WTC11 (cell line): ENCODE results near the gene ALDH5A1. TPM values are rescaled to one million over a fixed set of nuclear protein-coding genes. Genes with fewer than 3 reads are reported as not detected.

Experiments used
- ATAC-seq: fragments of 200-7000 bp; cut with Tn5 transposase; 2 replicates; pipeline ENCODE4 v1.10.0; 2021; ENCODE audit warnings: mild to moderate bottlenecking, moderate library complexity
- CTCF ChIA-PET: fragments of 300-600 bp; sonication (Branson Sonifier 250); formaldehyde crosslinking; loops from one replicate; lab custom pipeline; 2021; ENCODE audit warnings: antibody characterized with exemption; lab: Charles Lee
- POLR2A ChIA-PET: fragments of 350-600 bp; sonication (Branson Sonifier 250); formaldehyde crosslinking; loops from one replicate; lab custom pipeline; 2021; ENCODE audit warnings: antibody characterized with exemption; lab: Charles Lee
- DNase-seq: peaks from one replicate; pipeline ENCODE4 v3.0.0; 2021; ENCODE audit warnings: low spot score
- H3K27ac Mint-ChIP-seq: 2 replicates; pipeline ENCODE4 v1.8.0; 2021; ENCODE audit warnings: mixed read lengths
- H3K27me3 Mint-ChIP-seq: 2 replicates; pipeline ENCODE4 v1.8.0; 2021; ENCODE audit warnings: low read depth, mild to moderate bottlenecking, moderate library complexity, mixed read lengths
- H3K36me3 Mint-ChIP-seq: 2 replicates; pipeline ENCODE4 v1.8.0; 2021; ENCODE audit warnings: mixed read lengths
- H3K4me1 Mint-ChIP-seq: 2 replicates; pipeline ENCODE4 v1.8.0; 2022; ENCODE audit warnings: mixed read lengths
- H3K4me3 Mint-ChIP-seq: 2 replicates; pipeline ENCODE4 v1.8.0; 2021; ENCODE audit warnings: mild to moderate bottlenecking, moderate library complexity, mixed read lengths
- H3K9me3 Mint-ChIP-seq: 2 replicates; pipeline ENCODE4 v1.8.0; 2021; ENCODE audit warnings: mixed read lengths
- ATF1 ChIP-seq: sonication (generic); formaldehyde crosslinking; IDR thresholded peaks from 2 replicates; pipeline ENCODE4 v1.8.1; 2023; ENCODE audit warnings: mild to moderate bottlenecking, moderate library complexity, missing genetic modification reagents
- CBFB ChIP-seq: sonication (generic); formaldehyde crosslinking; IDR thresholded peaks from 2 replicates; pipeline ENCODE4 v1.8.1; 2022; ENCODE audit warnings: mild to moderate bottlenecking, low read depth, missing genetic modification reagents
- CREM ChIP-seq: sonication (generic); formaldehyde crosslinking; IDR thresholded peaks from 2 replicates; pipeline ENCODE4 v1.8.1; 2022; ENCODE audit warnings: mild to moderate bottlenecking, missing genetic modification reagents, moderate library complexity
- E2F1 ChIP-seq: sonication (generic); formaldehyde crosslinking; IDR thresholded peaks from 2 replicates; pipeline ENCODE4 v1.8.0; 2022; ENCODE audit warnings: mild to moderate bottlenecking, missing genetic modification reagents
- EMX1 ChIP-seq: fragments of 250-450 bp; sonication (Bioruptor Pico); IDR thresholded peaks from 2 replicates; pipeline ENCODE4 v1.8.0; 2021; ENCODE audit warnings: mild to moderate bottlenecking
- ESRRA ChIP-seq: sonication (generic); formaldehyde crosslinking; IDR thresholded peaks from 2 replicates; pipeline ENCODE4 v1.8.1; 2022; ENCODE audit warnings: mild to moderate bottlenecking, missing genetic modification reagents, borderline replicate concordance
- FOXJ3 ChIP-seq: sonication (generic); formaldehyde crosslinking; IDR thresholded peaks from 2 replicates; pipeline ENCODE4 v1.9.0; 2021; ENCODE audit warnings: missing genetic modification reagents, mild to moderate bottlenecking, borderline replicate concordance
- FOXK1 ChIP-seq: sonication (generic); formaldehyde crosslinking; IDR thresholded peaks from 2 replicates; pipeline ENCODE4 v1.8.0; 2022; ENCODE audit warnings: mild to moderate bottlenecking, moderate library complexity, missing genetic modification reagents
- JAZF1 ChIP-seq: fragments of 250-450 bp; sonication (Bioruptor Pico); IDR thresholded peaks from 2 replicates; pipeline ENCODE4 v1.9.0; 2021; ENCODE audit warnings: moderate library complexity, mild to moderate bottlenecking, inconsistent platforms
- KAT7 ChIP-seq: sonication (generic); formaldehyde crosslinking; IDR thresholded peaks from 2 replicates; pipeline ENCODE4 v1.8.1; 2023; ENCODE audit warnings: missing genetic modification reagents, mild to moderate bottlenecking, borderline replicate concordance
- RELA ChIP-seq: sonication (generic); formaldehyde crosslinking; IDR thresholded peaks from 2 replicates; pipeline ENCODE4 v1.8.1; 2022; ENCODE audit warnings: missing genetic modification reagents, mild to moderate bottlenecking, borderline replicate concordance
- RORB ChIP-seq: fragments of 250-450 bp; sonication (Bioruptor Pico); IDR thresholded peaks from 2 replicates; pipeline ENCODE4 v1.9.0; 2021; ENCODE audit warnings: mild to moderate bottlenecking
- SP1 ChIP-seq: sonication (generic); formaldehyde crosslinking; conservative IDR thresholded peaks from 2 replicates; pipeline ENCODE4 v1.8.1; 2022; ENCODE audit warnings: missing genetic modification reagents
- TEAD4 ChIP-seq: sonication (generic); formaldehyde crosslinking; IDR thresholded peaks from 2 replicates; pipeline ENCODE4 v1.8.0; 2022; ENCODE audit warnings: mild to moderate bottlenecking, missing genetic modification reagents
- ZBTB21 ChIP-seq: sonication (generic); formaldehyde crosslinking; IDR thresholded peaks from 2 replicates; pipeline ENCODE4 v1.8.1; 2023; ENCODE audit warnings: mild to moderate bottlenecking, missing genetic modification reagents, borderline replicate concordance
- ZNF121 ChIP-seq: sonication (generic); formaldehyde crosslinking; IDR thresholded peaks from 2 replicates; pipeline ENCODE4 v1.8.0; 2023; ENCODE audit warnings: missing genetic modification reagents
- ZNF138 ChIP-seq: sonication (generic); formaldehyde crosslinking; conservative IDR thresholded peaks from 2 replicates; pipeline ENCODE4 v1.8.1; 2022; ENCODE audit warnings: mild to moderate bottlenecking, moderate library complexity, missing genetic modification reagents
- ZNF232 ChIP-seq: sonication (generic); formaldehyde crosslinking; IDR thresholded peaks from 2 replicates; pipeline ENCODE4 v1.8.0; 2022; ENCODE audit warnings: mild to moderate bottlenecking, missing genetic modification reagents
- ZNF671 ChIP-seq: fragments of 250-450 bp; sonication (Bioruptor Pico); IDR thresholded peaks from 2 replicates; pipeline ENCODE4 v1.8.0; 2021; ENCODE audit warnings: mild to moderate bottlenecking
- total RNA-seq: library from RNA; stranded (reverse); gene quantifications from 3 replicates; pipeline ENCODE4 v1.2.3, GENCODE V29; 2021
- TF ChIP-seq, protein P1 (sequence below): sonication (generic); formaldehyde crosslinking; IDR thresholded peaks from 2 replicates; pipeline ENCODE4 v1.8.1; 2023; ENCODE audit warnings: mild to moderate bottlenecking, missing genetic modification reagents, moderate library complexity
- TF ChIP-seq, protein P2 (sequence below): sonication (generic); formaldehyde crosslinking; IDR thresholded peaks from 2 replicates; pipeline ENCODE4 v1.8.1; 2023; ENCODE audit warnings: mild to moderate bottlenecking, missing genetic modification reagents, moderate library complexity
- TF ChIP-seq, protein P3 (sequence below): sonication (generic); formaldehyde crosslinking; IDR thresholded peaks from 2 replicates; pipeline ENCODE4 v1.8.1; 2022; ENCODE audit warnings: mild to moderate bottlenecking, missing genetic modification reagents, moderate library complexity, borderline replicate concordance
- TF ChIP-seq, protein P4 (sequence below): fragments of 250-450 bp; sonication (Bioruptor Pico); IDR thresholded peaks from 2 replicates; pipeline ENCODE4 v1.9.0; 2021; ENCODE audit warnings: mild to moderate bottlenecking
- TF ChIP-seq, protein P5 (sequence below): sonication (generic); formaldehyde crosslinking; IDR thresholded peaks from 2 replicates; pipeline ENCODE4 v1.8.0; 2022; ENCODE audit warnings: mild to moderate bottlenecking, missing genetic modification reagents

The ALDH5A1 gene
- total RNA-seq, 1 experiment from 2014 or later: 5.1 TPM

DNA sequence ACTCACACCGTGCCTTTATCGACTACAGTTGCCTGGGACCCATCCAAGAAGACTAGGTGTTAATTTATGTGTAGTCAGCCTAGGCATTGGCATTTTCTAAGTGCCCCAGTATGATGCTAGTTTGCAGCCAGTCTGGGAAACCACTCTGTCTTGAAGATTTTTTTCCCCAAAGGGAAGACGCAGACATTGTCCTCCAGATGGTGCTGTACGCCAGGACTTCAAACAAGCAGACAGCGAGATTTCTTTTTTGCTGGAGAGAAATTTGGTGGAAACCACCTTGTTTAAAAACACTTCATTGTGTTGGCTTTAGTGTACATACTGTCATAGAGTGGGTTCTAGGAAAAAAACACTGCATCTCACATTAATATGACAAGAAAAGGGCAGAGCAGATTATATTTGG is 30.0 kb downstream of the ALDH5A1 start (continued):
- TF ChIP-seq CREM (CRISPR knock-in tag) (no peak), ZNF232 (CRISPR knock-in tag) (no peak), RORB (CRISPR knock-in tag) (no peak), ZNF121 (CRISPR knock-in tag) (no peak), JAZF1 (CRISPR knock-in tag) (no peak), RELA (CRISPR knock-in tag) (no peak), KAT7 (CRISPR knock-in tag) (no peak), EMX1 (CRISPR knock-in tag) (no peak)
- TF ChIP-seq, protein P1, sequence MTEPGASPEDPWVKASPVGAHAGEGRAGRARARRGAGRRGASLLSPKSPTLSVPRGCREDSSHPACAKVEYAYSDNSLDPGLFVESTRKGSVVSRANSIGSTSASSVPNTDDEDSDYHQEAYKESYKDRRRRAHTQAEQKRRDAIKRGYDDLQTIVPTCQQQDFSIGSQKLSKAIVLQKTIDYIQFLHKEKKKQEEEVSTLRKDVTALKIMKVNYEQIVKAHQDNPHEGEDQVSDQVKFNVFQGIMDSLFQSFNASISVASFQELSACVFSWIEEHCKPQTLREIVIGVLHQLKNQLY (CRISPR knock-in tag): no peak
- TF ChIP-seq, protein P2, sequence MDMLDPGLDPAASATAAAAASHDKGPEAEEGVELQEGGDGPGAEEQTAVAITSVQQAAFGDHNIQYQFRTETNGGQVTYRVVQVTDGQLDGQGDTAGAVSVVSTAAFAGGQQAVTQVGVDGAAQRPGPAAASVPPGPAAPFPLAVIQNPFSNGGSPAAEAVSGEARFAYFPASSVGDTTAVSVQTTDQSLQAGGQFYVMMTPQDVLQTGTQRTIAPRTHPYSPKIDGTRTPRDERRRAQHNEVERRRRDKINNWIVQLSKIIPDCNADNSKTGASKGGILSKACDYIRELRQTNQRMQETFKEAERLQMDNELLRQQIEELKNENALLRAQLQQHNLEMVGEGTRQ (CRISPR knock-in tag): no peak

- ATAC-seq: no peak
- CTCF ChIA-PET: interaction anchor here (0.7 to 2.4 kb wide), 2 partner anchors 9 to 28 kb away, joined by 6 to 14 read pairs; no protein-coding TSS in a partner anchor
- Mint-ChIP-seq H3K4me3 (no peak overlapping the region), H3K36me3 (no peaks in the 10 kb centered on the region), H3K27ac (no peak overlapping the region), H3K4me1 (no peaks in the 10 kb centered on the region), H3K27me3 (no peaks in the 10 kb centered on the region), H3K9me3 (no peaks in the 10 kb centered on the region)
- TF ChIP-seq KAT7 (CRISPR knock-in tag) (no peak), ZBTB21 (CRISPR knock-in tag) (no peak)
- TF ChIP-seq, protein P3, sequence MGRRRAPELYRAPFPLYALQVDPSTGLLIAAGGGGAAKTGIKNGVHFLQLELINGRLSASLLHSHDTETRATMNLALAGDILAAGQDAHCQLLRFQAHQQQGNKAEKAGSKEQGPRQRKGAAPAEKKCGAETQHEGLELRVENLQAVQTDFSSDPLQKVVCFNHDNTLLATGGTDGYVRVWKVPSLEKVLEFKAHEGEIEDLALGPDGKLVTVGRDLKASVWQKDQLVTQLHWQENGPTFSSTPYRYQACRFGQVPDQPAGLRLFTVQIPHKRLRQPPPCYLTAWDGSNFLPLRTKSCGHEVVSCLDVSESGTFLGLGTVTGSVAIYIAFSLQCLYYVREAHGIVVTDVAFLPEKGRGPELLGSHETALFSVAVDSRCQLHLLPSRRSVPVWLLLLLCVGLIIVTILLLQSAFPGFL: no peak
- POLR2A ChIA-PET: no interaction called here
- no peak for DNase-seq
Measured at GRCh38 chr6:24529985-24530384, 35.2 kb downstream of the ALDH5A1 start.

DNA sequence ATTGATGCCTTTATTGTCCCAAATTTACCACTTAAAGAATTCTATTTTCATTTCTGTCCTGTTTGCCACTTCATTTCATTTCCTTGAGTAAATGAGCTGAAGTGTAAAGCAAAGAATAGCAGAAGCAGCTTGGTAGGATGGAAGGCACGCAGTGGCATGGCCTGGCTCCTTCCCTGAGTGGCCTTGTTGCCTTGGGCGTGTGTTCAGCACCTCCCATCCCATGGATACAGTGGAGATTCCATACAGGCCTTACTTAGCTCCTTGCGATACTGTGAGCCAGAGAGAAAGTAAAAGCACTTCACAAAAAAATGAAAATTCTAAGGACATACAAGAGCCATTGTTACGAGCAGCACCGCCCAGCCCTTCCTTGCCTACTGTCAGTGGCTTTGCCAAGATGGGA is 39.6 kb downstream of the ALDH5A1 start:
- Mint-ChIP-seq H3K9me3 (no peaks in the 10 kb centered on the region), H3K4me1 (0 out of 2 replicates have a peak, but pooled peaks cover 6% of the 10 kb centered on the region), H3K36me3 (no peaks in the 10 kb centered on the region), H3K4me3 (no peak overlapping the region), H3K27me3 (no peaks in the 10 kb centered on the region), H3K27ac (no peak overlapping the region)
- ChIA-PET CTCF (no interaction called here), POLR2A (no interaction called here)
- ATAC-seq (no peak), DNase-seq (no peak)
- no peak for TF ChIP-seq ZBTB21 (CRISPR knock-in tag)
- TF ChIP-seq ZNF138: no peak
- TF ChIP-seq FOXK1 (CRISPR knock-in tag): no peak
- TF ChIP-seq, protein P4, sequence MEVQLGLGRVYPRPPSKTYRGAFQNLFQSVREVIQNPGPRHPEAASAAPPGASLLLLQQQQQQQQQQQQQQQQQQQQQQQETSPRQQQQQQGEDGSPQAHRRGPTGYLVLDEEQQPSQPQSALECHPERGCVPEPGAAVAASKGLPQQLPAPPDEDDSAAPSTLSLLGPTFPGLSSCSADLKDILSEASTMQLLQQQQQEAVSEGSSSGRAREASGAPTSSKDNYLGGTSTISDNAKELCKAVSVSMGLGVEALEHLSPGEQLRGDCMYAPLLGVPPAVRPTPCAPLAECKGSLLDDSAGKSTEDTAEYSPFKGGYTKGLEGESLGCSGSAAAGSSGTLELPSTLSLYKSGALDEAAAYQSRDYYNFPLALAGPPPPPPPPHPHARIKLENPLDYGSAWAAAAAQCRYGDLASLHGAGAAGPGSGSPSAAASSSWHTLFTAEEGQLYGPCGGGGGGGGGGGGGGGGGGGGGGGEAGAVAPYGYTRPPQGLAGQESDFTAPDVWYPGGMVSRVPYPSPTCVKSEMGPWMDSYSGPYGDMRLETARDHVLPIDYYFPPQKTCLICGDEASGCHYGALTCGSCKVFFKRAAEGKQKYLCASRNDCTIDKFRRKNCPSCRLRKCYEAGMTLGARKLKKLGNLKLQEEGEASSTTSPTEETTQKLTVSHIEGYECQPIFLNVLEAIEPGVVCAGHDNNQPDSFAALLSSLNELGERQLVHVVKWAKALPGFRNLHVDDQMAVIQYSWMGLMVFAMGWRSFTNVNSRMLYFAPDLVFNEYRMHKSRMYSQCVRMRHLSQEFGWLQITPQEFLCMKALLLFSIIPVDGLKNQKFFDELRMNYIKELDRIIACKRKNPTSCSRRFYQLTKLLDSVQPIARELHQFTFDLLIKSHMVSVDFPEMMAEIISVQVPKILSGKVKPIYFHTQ (CRISPR knock-in tag): no peak
- TF ChIP-seq, protein P5, sequence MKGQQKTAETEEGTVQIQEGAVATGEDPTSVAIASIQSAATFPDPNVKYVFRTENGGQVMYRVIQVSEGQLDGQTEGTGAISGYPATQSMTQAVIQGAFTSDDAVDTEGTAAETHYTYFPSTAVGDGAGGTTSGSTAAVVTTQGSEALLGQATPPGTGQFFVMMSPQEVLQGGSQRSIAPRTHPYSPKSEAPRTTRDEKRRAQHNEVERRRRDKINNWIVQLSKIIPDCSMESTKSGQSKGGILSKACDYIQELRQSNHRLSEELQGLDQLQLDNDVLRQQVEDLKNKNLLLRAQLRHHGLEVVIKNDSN (CRISPR knock-in tag): no peak
- TF ChIP-seq ESRRA (CRISPR knock-in tag): no peak
- TF ChIP-seq TEAD4 (CRISPR knock-in tag): no peak
- no peak for TF ChIP-seq CREM (CRISPR knock-in tag)
- no peak for TF ChIP-seq CBFB (CRISPR knock-in tag)
- no peak for TF ChIP-seq FOXJ3 (CRISPR knock-in tag)
- no peak for TF ChIP-seq ATF1 (CRISPR knock-in tag)
- no peak for TF ChIP-seq E2F1 (CRISPR knock-in tag)
- no peak for TF ChIP-seq SP1 (CRISPR knock-in tag)
- TF ChIP-seq ZNF671 (CRISPR knock-in tag): no peak
